Measurements from ENCODE around the gene ARHGEF17.

ARHGEF17 gene

GRCh38 chr11:73314117-73314961 is 6.3 kb downstream of the ARHGEF17 start:
- TF ChIP-seq FOXP2 (optimal IDR thresholded peaks at IDR 0.05; ENCODE audit: borderline replicate concordance, extremely low read depth, extremely low read length, insufficient read depth) (no peak), TAF1 (IDR thresholded peaks at IDR 0.05; ENCODE audit: borderline replicate concordance, insufficient read depth, low read length) (no peak), POLR2AphosphoS5 (IDR thresholded peaks at IDR 0.05; ENCODE audit: low read depth, low read length) (no peak), SIN3A (IDR thresholded peaks at IDR 0.05; ENCODE audit: borderline replicate concordance, insufficient read depth, low read length) (no peak), REST (IDR thresholded peaks at IDR 0.05; ENCODE audit: insufficient read depth in 1 of 2, low read depth in 2 of 2, low read length in 2 of 2) (no peak)

GRCh38 chr11:73315293-73316020 is 7.4 kb downstream of the ARHGEF17 start:
- TF ChIP-seq POLR2AphosphoS5 (IDR thresholded peaks at IDR 0.05; ENCODE audit: low read depth, low read length): no peak
- no peak for TF ChIP-seq FOXP2 (optimal IDR thresholded peaks at IDR 0.05; ENCODE audit: borderline replicate concordance, extremely low read depth, extremely low read length, insufficient read depth)
- TF ChIP-seq SIN3A (IDR thresholded peaks at IDR 0.05; ENCODE audit: borderline replicate concordance, insufficient read depth, low read length): no peak
- TF ChIP-seq TAF1 (IDR thresholded peaks at IDR 0.05; ENCODE audit: borderline replicate concordance, insufficient read depth, low read length): no peak
- TF ChIP-seq REST (IDR thresholded peaks at IDR 0.05; ENCODE audit: insufficient read depth in 1 of 2, low read depth in 2 of 2, low read length in 2 of 2): no peak

GRCh38 chr11:73316422-73316821 is 8.3 kb downstream of the ARHGEF17 start:
- TF ChIP-seq REST (IDR thresholded peaks at IDR 0.05; ENCODE audit: insufficient read depth in 1 of 2, low read depth in 2 of 2, low read length in 2 of 2) (no peak), FOXP2 (optimal IDR thresholded peaks at IDR 0.05; ENCODE audit: borderline replicate concordance, extremely low read depth, extremely low read length, insufficient read depth) (no peak), SIN3A (IDR thresholded peaks at IDR 0.05; ENCODE audit: borderline replicate concordance, insufficient read depth, low read length) (no peak), TAF1 (IDR thresholded peaks at IDR 0.05; ENCODE audit: borderline replicate concordance, insufficient read depth, low read length) (no peak), POLR2AphosphoS5 (IDR thresholded peaks at IDR 0.05; ENCODE audit: low read depth, low read length) (no peak)

- TF ChIP-seq TAF1 (IDR thresholded peaks at IDR 0.05; ENCODE audit: borderline replicate concordance, insufficient read depth, low read length) (no peak), SIN3A (IDR thresholded peaks at IDR 0.05; ENCODE audit: borderline replicate concordance, insufficient read depth, low read length) (no peak), FOXP2 (optimal IDR thresholded peaks at IDR 0.05; ENCODE audit: borderline replicate concordance, extremely low read depth, extremely low read length, insufficient read depth) (no peak), REST (IDR thresholded peaks at IDR 0.05; ENCODE audit: insufficient read depth in 1 of 2, low read depth in 2 of 2, low read length in 2 of 2) (no peak), POLR2AphosphoS5 (IDR thresholded peaks at IDR 0.05; ENCODE audit: low read depth, low read length) (no peak)
Observed at GRCh38 chr11:73317373-73317772, 9.3 kb downstream of the ARHGEF17 start.
